Kidney (tissue), 14 donors: Measurements from ENCODE around the gene EFNA2. TPM values are rescaled to one million over a fixed set of nuclear protein-coding genes. Genes with fewer than 3 reads are reported as not detected.

ENCODE experiments used
- DNase-seq, 5 donors: peaks; one replicate each; pipeline ENCODE4 v3.0.0-alpha.2; 2013 to 2020
- FAIRE-seq: peaks from 2 replicates; lab custom pipeline; 2012; peaks lifted over from hg19 to GRCh38; lab: Jason Lieb, UNC
- H3K27ac ChIP-seq, 2 donors: one replicate each; pipeline ENCODE4 v1.7.0; 2013; ENCODE audit warnings: low read depth in 2 of 2, low read length in 2 of 2, inconsistent platforms in 1 of 2
- H3K27me3 ChIP-seq: one replicate; pipeline ENCODE4 v1.7.1; 2013; ENCODE audit warnings: low read length, inconsistent platforms; ENCODE audit not compliant: control insufficient read depth, insufficient read depth
- H3K36me3 ChIP-seq, 3 donors: one replicate each; pipeline versions ENCODE4 v1.7.0 to v1.7.1; 2013; ENCODE audit warnings: low read length in 3 of 3, control low read depth in 1 of 3, inconsistent platforms in 1 of 3; ENCODE audit not compliant: insufficient read depth in 3 of 3, control insufficient read depth in 2 of 3
- H3K4me1 ChIP-seq, 3 donors: one replicate each; pipeline versions ENCODE4 v1.7.0 to v1.7.1; 2013; ENCODE audit warnings: low read length in 3 of 3, inconsistent platforms in 1 of 3, low read depth in 1 of 3; ENCODE audit not compliant: control insufficient read depth in 2 of 3, insufficient read depth in 2 of 3
- H3K4me3 ChIP-seq, 3 donors: one replicate each; pipeline versions ENCODE4 v1.7.0 to v1.8.1; 2013; ENCODE audit warnings: low read length in 3 of 3, control low read depth in 1 of 3, inconsistent platforms in 1 of 3
- H3K9ac ChIP-seq, 3 donors: one replicate each; pipeline versions ENCODE4 v1.7.0 to v1.7.1; 2013; ENCODE audit warnings: low read length in 3 of 3, control low read depth in 1 of 3, inconsistent platforms in 1 of 3
- H3K9me3 ChIP-seq, 3 donors: one replicate each; pipeline versions ENCODE4 v1.7.0 to v1.7.1; 2013; ENCODE audit warnings: low read length in 3 of 3, control low read depth in 1 of 3, inconsistent platforms in 1 of 3; ENCODE audit not compliant: control insufficient read depth in 2 of 3, insufficient read depth in 1 of 3
- CTCF ChIP-seq: IDR thresholded peaks from 3 replicates; pipeline ENCODE4 v1.5.1; 2012; ENCODE audit warnings: mild to moderate bottlenecking, moderate library complexity, borderline replicate concordance; ENCODE audit not compliant: insufficient read depth; ENCODE audit errors: extremely low read depth
- intact Hi-C: fragments of 100-400 bp; cut with DNase I; formaldehyde crosslinking; loops from one replicate; pipeline ENCODE4 v1.11.1; 2022
- polyA plus RNA-seq: library from polyadenylated mRNA; stranded (reverse); fragments of 350-450 nt; fragmentation: Illumina TruSeq; extraction: RNeasy Lipid Tissue Mini Kit (QIAGEN cat#74804); gene quantifications from one replicate; pipeline ENCODE4 v1.2.3, GENCODE V29; 2014; ENCODE audit warnings: low read depth, low replicate concordance; ENCODE audit not compliant: insufficient read depth
- total RNA-seq: library from RNA; stranded (reverse); fragmentation: NEBNext Ultra II Directional; extraction: Animal tissue kit (Norgen Biotek cat#: 25700); gene quantifications from one replicate; pipeline ENCODE4 v1.2.1, GENCODE V29; 2021
- donor health status: control.
- donor health status: control.
- donor health status: control.
- donor health status: control.
- donor health status: control.
- donor health status: DM: yes; HTN: yes; CAD: no.
- donor health status: Normal renal cell carcinoma (clear cell type).

Gene EFNA2
- total and polyA plus RNA-seq, 2 donors from 2014 or later, result not detected

DNA sequence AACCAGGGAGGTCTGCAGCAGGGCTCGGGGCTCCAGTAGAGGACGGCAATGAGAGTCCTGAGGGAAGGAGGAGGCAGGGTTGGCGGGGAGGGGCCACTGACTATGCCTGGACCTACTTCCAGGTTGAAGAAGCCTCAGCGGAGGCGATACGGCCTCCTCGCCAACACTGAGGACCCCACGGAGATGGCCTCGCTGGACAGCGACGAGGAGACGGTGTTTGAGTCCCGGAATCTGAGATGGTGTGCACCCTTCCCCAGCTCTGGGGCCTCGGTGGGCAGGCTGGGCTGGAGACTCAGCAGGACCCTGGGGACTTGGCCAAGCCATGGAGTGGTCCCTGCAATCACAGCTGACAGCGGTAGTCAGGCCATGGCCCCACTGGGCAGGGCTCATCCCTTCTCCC, 8.6 kb upstream of the EFNA2 start:
- DNase-seq, result no peak
- no peaks in the 10 kb centered on the region for H3K9me3 ChIP-seq
- H3K27me3 ChIP-seq, result no peaks in the 10 kb centered on the region
- no peak for FAIRE-seq
- no peak overlapping the region for H3K9ac ChIP-seq
- TF ChIP-seq CTCF, result no peak
- H3K36me3 ChIP-seq, result peaks cover 2 to 32% (median 8%) of the 10 kb centered on the region in 3 donors
- intact Hi-C loops, result no loop called here
- no peak overlapping the region for H3K4me3 ChIP-seq
- H3K27ac ChIP-seq, result no peak overlapping the region
- H3K4me1 ChIP-seq, result peaks cover 0 to 30% (median 10%) of the 10 kb centered on the region in 3 donors

DNA sequence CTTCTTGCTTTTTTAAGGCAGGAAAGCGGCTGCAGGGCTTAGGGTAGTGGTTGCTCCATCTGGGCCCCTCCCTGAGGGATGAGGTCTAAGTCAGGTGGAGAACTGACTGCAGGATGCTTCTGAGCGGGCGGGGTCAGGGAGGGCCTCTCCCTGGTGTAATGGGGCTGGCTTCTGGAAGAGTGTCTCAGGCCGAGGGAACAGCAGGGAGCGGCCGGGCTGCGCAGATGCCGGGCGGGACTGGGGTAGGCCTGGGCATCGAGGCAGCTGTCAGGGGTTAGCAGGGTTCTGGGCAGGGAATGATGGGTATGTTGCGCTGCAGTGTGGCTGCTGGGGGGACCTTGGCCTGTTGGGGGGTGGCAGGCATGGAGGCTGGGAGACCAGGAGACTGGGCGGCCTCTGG, 7.6 kb upstream of the EFNA2 start:
- no peak overlapping the region for H3K4me3 ChIP-seq
- intact Hi-C loops, result no loop called here
- no peaks in the 10 kb centered on the region for H3K27me3 ChIP-seq
- peaks cover 2 to 21% (median 4%) of the 10 kb centered on the region in 3 donors for H3K36me3 ChIP-seq
- no peak overlapping the region for H3K27ac ChIP-seq
- FAIRE-seq, result no peak
- H3K9me3 ChIP-seq, result no peaks in the 10 kb centered on the region
- no peak overlapping the region for H3K9ac ChIP-seq
- no peak for TF ChIP-seq CTCF
- peaks cover 0 to 26% (median 9%) of the 10 kb centered on the region in 3 donors for H3K4me1 ChIP-seq
- DNase-seq, result no peak

DNA sequence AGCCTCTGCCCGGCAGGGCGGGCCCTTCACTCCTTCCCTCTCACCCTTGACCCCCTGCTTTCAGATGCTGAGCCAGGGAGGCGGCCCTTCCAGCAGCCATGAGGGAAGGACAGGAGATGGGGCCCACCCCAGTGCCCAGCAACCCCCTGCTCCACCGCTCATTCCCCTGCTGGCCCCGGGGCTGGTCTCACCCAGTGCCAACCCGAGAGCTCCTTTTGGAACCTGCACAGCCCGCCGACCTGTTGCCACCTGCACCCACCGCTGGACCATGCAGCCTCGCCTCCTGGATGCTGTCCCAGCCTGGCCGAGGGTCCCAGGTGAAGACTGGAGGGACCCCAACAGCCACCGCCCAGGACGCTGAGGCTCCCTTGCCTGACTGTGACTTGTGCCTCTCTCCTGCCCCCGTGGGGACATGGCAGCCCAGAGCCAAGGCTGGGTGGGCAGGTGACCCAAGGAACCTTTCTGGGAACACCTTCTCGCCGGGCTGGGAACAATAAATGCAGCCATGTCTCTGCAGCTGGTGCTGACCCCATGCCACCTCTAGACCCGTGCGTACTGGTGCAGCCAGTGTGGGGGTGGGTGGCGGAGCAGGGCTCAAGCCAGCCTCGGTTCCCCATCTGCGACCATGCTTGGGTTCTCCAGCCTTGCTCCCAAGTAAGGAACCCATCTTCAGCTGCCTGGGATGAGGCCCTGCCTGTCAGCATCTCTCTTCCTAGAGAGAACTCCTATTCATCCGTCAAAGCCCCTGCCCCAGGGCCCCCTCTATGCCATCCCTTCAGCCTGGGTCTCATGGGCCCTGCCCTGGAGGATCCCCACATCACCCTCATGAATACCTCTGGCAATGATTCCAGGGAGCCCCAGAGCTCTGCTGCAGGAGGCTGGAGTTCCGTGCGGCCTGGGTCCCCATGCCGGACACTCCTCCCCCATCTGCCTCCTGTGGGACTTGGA, 6.7 kb upstream of the EFNA2 start:
- H3K27me3 ChIP-seq, result no peaks in the 10 kb centered on the region
- no peak for FAIRE-seq
- H3K4me1 ChIP-seq, result peaks cover 0 to 21% (median 4%) of the 10 kb centered on the region in 3 donors
- no peaks in the 10 kb centered on the region for H3K9me3 ChIP-seq
- H3K36me3 ChIP-seq, result peaks cover 0 to 12% (median 0%) of the 10 kb centered on the region in 3 donors
- DNase-seq, result no peak
- TF ChIP-seq CTCF, result no peak
- no peak overlapping the region for H3K9ac ChIP-seq
- H3K27ac ChIP-seq, result no peak overlapping the region
- H3K4me3 ChIP-seq, result no peak overlapping the region
- intact Hi-C loops, result no loop called here
